Ovary (tissue), 10 donors: ENCODE data around the gene DLK1. TPM values are rescaled to one million over a fixed set of nuclear protein-coding genes. Genes with fewer than 3 reads are reported as not detected.

ENCODE experiments used
- DNase-seq, 5 donors: peaks; one replicate each; pipeline ENCODE4 v3.0.0-alpha.2; 2019 to 2020
- H3K27ac ChIP-seq, 2 donors: fragments of 200-600 bp; one replicate each; pipeline versions ENCODE4 v1.5.1 to v1.8.0; 2019 to 2022
- H3K27me3 ChIP-seq: fragments of 200-600 bp; one replicate; pipeline ENCODE4 v1.8.0; 2022
- H3K36me3 ChIP-seq: fragments of 200-600 bp; sonication (generic); one replicate; pipeline ENCODE4 v1.5.1; 2019
- H3K4me1 ChIP-seq: one replicate; pipeline ENCODE4 v1.8.1; 2013; ENCODE audit warnings: mild to moderate bottlenecking, moderate library complexity; ENCODE audit not compliant: insufficient read depth
- H3K4me3 ChIP-seq: fragments of 200-600 bp; sonication (generic); one replicate; pipeline ENCODE4 v1.5.1; 2017
- H3K9me3 ChIP-seq, 2 donors: fragments of 200-600 bp in 1 of 2; sonication (generic) in 1 of 2; one replicate each; pipeline versions ENCODE4 v1.5.1 to v1.8.1; 2013 to 2019; ENCODE audit warnings: mild to moderate bottlenecking in 1 of 2, moderate library complexity in 1 of 2
- CTCF ChIP-seq, 3 donors: fragments of 450-650 bp in 2 of 3; fragments of 200-600 bp in 1 of 3; IDR thresholded peaks; one replicate each; pipeline versions ENCODE4 v1.5.1 to v1.8.0; 2016 to 2022; ENCODE audit warnings: antibody characterized with exemption in 3 of 3, mild to moderate bottlenecking in 1 of 3
- EP300 ChIP-seq: sonication (generic); formaldehyde crosslinking; IDR thresholded peaks from one replicate; pipeline ENCODE4 v1.6.1; 2017; ENCODE audit warnings: antibody characterized with exemption
- POLR2A ChIP-seq: fragments of 450-650 bp; IDR thresholded peaks from one replicate; pipeline ENCODE4 v1.6.1; 2017; ENCODE audit warnings: antibody characterized with exemption, mild to moderate bottlenecking, moderate library complexity
- WGBS, 3 donors: extraction: QIAGEN DNeasy Blood & Tissue Kit in 1 of 3; methylation state at CpG; one replicate each; pipeline versions ENCODE4 v1.1.5 to v1.1.7; 2013 to 2017; 5-methylcytosine and 5-hydroxymethylcytosine counted together
- intact Hi-C, 4 donors: fragments of 100-400 bp; cut with DNase I; formaldehyde crosslinking; loops; one replicate each; pipeline versions ENCODE4 v1.11.0 to v1.15.1; 2022 to 2023
- long read RNA-seq, 3 donors: library from polyadenylated mRNA in 2 of 3; unstranded in 2 of 3; transcript quantifications; one replicate each; pipeline ENCODE4 v2.0.0 and lab custom pipeline, GENCODE V29; 2021 to 2026
- polyA plus RNA-seq, 2 donors: library from polyadenylated mRNA; stranded (reverse); fragments of 200-250 nt in 1 of 2; fragments of 350-450 nt in 1 of 2; fragmentation: Illumina TruSeq in 1 of 2; extraction: RNeasy Lipid Tissue Mini Kit (QIAGEN cat#74804) in 1 of 2; gene quantifications; one replicate each; pipeline ENCODE4 v1.2.3, GENCODE V29; 2013 to 2014
- total RNA-seq, 7 donors: library from RNA; depleted of rRNA in 2 of 7; stranded (reverse); fragments of >200 nt in 2 of 7; fragmentation: NEBNext Ultra II Directional in 3 of 7; extraction: Animal tissue kit (Norgen Biotek cat#: 25700) in 3 of 7; gene quantifications; one replicate each; pipeline versions ENCODE4 v1.1.0 to v1.2.4, GENCODE V29; 2016 to 2023
- donor health status: DM: no; HTN: no; CAD: no; lungs with moderate emphysema.
- donor health status: DM: no; HTN: no; CAD: no.
- donor health status: Bipolar disorder and iron deficiency.
- donor health status: DM: yes; HTN: yes; CAD: no.
- donor health status: DM: no; HTN: no; CAD: no.
- donor health status: DM: yes; HTN: yes; CAD: no.

The DLK1 gene
- total RNA-seq (1,000 to 10,000 TPM in 2 of 7 donors, 100 to 1,000 TPM in 4, 10 to 100 TPM in 1; 67.0 to 1,875 (median 133) TPM), polyA plus RNA-seq (100 to 1,000 TPM in 1 of 2 donors, 10 to 100 TPM in 1; 34.2 to 101 TPM)
- long read RNA-seq, donor 1, full-length matches to known transcripts, result 1,800 of 2,011 reads
- long read RNA-seq, donor 1, partial matches to known transcripts, result 156 of 2,011 reads
- long read RNA-seq, donor 1, other reads (novel, unspliced or antisense), result 55 of 2,011 reads
- long read RNA-seq, donor 2, full-length matches to known transcripts, result 81 of 81 reads
- long read RNA-seq, donor 2, partial matches to known transcripts, result 0 of 81 reads
- long read RNA-seq, donor 2, other reads (novel, unspliced or antisense), result 0 of 81 reads
- long read RNA-seq, donor 3, full-length matches to known transcripts, result 3,983 of 4,846 reads
- long read RNA-seq, donor 3, partial matches to known transcripts, result 825 of 4,846 reads
- long read RNA-seq, donor 3, other reads (novel, unspliced or antisense), result 38 of 4,846 reads

GRCh38 chr14:100726550-100727085 is at the start of gene DLK1:
TSS of gene DLK1 (plus strand) at chr14:100726892. CDS start at chr14:100727069, 177 bp downstream.
- intact Hi-C loops, result no loop called here
- no peaks in the 10 kb centered on the region for H3K9me3 ChIP-seq
- no peaks in the 10 kb centered on the region for H3K27me3 ChIP-seq
- WGBS, 3 donors, result 2% methylated on average over 38 to 75 of the region's 77 CpGs
- no peak for TF ChIP-seq POLR2A
- peak within 1 kb of the TSS; percentile 20 for H3K4me3 ChIP-seq
- no peaks in the 10 kb centered on the region for H3K4me1 ChIP-seq
- H3K36me3 ChIP-seq, result no peaks in the 10 kb centered on the region
- H3K27ac ChIP-seq, result no peak within 1 kb of the TSS
- peak in 1 of 5 donors; percentile 68 for DNase-seq

GRCh38 chr14:100677152-100677551 is 49.5 kb upstream of the DLK1 start:
- H3K4me1 ChIP-seq, result peaks cover 32% of the 10 kb centered on the region
- 10 to 11% (median 11%) methylated on average over 10 of the region's 10 CpGs for WGBS, 3 donors
- DNase-seq, result peak in 1 of 5 donors; percentile 60

GRCh38 chr14:100677554-100678468 is 48.9 kb upstream of the DLK1 start:
- H3K27ac ChIP-seq, result peak overlapping the region; percentile 75 to 92
- no peak for TF ChIP-seq CTCF (IDR thresholded peaks at IDR 0.05)
- TF ChIP-seq EP300, result no peak
- TF ChIP-seq POLR2A, result peak; percentile 23
- DNase-seq, result peak; percentile 83 to 90 (median 84)
- H3K27me3 ChIP-seq, result no peaks in the 10 kb centered on the region
- H3K36me3 ChIP-seq, result no peaks in the 10 kb centered on the region
- intact Hi-C loops, result loop anchor here in 1 of 4 donors (5.0 kb wide), 1 partner anchor 149 kb away; the partner anchor contains the start of gene MEG3
- H3K4me3 ChIP-seq, result no peak overlapping the region
- H3K4me1 ChIP-seq, result peaks cover 32% of the 10 kb centered on the region
- 14 to 24% (median 21%) methylated on average over 29 of the region's 29 CpGs for WGBS, 3 donors
- H3K9me3 ChIP-seq, result no peaks in the 10 kb centered on the region

More at GRCh38 chr14:100677152-100677551, 49.5 kb upstream of the DLK1 start:
- Histone ChIP-seq H3K4me3 (no peak overlapping the region), H3K9me3 (no peaks in the 10 kb centered on the region), H3K27ac (peak overlapping the region; percentile 75 to 92), H3K36me3 (no peaks in the 10 kb centered on the region), H3K27me3 (no peaks in the 10 kb centered on the region)
- TF ChIP-seq EP300 (no peak), CTCF (IDR thresholded peaks at IDR 0.05) (no peak), POLR2A (no peak)
- intact Hi-C loops, result loop anchor here in 1 of 4 donors (5.0 kb wide), 1 partner anchor 150 kb away; the partner anchor contains the start of gene MEG3

GRCh38 chr14:100678469-100678828 is 48.2 kb upstream of the DLK1 start:
- 32 to 52% (median 42%) methylated on average over 7 of the region's 7 CpGs for WGBS, 3 donors
- TF ChIP-seq CTCF (IDR thresholded peaks at IDR 0.05), result no peak
- no peak for TF ChIP-seq EP300
- TF ChIP-seq POLR2A, result no peak
- peaks cover 32% of the 10 kb centered on the region for H3K4me1 ChIP-seq
- H3K27me3 ChIP-seq, result no peaks in the 10 kb centered on the region
- DNase-seq, result peak; percentile 69 to 84 (median 72)
- H3K27ac ChIP-seq, result peak overlapping the region; percentile 75 to 92
- no peak overlapping the region for H3K4me3 ChIP-seq
- intact Hi-C loops, result loop anchor here in 1 of 4 donors (5.0 kb wide), 1 partner anchor 149 kb away; the partner anchor contains the start of gene MEG3
- H3K9me3 ChIP-seq, result no peaks in the 10 kb centered on the region
- no peaks in the 10 kb centered on the region for H3K36me3 ChIP-seq
